Fibroblast of mammary gland (primary cell): ENCODE data around the gene SUPT3H.

ENCODE experiments used
- DNase-seq: peaks from one replicate; pipeline ENCODE4 v3.0.0-alpha.2; 2010; ENCODE audit warnings: low read depth
- H3K4me3 ChIP-seq: 2 replicates; pipeline ENCODE4 v1.5.1; 2011; ENCODE audit warnings: low read depth, mild to moderate bottlenecking, low read length, moderate library complexity; ENCODE audit not compliant: control insufficient read depth
- TF ChIP-seq, protein P1 (sequence below): conservative IDR thresholded peaks from 2 replicates; pipeline ENCODE4 v1.5.1; 2011; ENCODE audit warnings: low read depth, low read length, inconsistent platforms; ENCODE audit not compliant: control insufficient read depth, insufficient read depth

SUPT3H gene

DNA sequence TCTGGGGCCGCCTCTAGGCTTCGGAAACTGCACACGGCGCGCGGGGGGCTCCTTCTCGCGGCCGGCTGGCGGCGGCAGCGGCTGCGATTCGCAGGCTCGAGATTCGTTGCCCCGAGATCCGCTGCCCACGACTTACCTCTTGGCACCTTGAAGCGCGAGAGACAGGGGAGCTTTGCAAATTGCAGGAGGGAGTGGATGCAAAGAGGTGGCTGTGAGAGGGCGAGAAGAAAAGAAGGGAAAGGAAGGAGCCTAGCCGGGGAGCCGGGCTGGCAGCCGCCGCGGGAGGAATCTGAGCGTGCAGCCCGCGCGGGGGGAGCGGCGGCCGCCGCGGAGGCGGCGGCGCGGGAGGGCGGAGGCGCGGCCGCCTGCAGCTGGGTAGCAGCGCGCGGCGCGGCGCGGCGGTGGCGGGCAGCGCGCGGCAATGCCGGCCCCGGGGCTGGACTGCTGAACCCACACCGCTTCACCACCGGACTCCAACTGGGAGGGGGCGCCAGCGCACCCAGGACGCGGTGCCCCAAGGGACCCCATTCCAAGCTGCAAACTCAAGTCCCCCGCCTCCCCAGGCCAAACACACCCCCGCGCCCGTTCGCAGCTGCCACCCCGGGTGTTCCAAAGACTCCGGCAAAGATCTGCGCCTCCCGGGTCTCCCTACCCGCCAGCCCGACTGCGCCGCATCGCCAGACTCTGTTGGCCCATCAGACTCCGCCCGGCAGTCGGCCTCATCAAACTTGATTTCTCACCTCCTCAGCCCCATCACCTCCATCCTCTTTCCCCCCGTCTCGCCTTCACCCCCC lies 44.2 kb upstream of the SUPT3H start:
- TF ChIP-seq, protein P1, sequence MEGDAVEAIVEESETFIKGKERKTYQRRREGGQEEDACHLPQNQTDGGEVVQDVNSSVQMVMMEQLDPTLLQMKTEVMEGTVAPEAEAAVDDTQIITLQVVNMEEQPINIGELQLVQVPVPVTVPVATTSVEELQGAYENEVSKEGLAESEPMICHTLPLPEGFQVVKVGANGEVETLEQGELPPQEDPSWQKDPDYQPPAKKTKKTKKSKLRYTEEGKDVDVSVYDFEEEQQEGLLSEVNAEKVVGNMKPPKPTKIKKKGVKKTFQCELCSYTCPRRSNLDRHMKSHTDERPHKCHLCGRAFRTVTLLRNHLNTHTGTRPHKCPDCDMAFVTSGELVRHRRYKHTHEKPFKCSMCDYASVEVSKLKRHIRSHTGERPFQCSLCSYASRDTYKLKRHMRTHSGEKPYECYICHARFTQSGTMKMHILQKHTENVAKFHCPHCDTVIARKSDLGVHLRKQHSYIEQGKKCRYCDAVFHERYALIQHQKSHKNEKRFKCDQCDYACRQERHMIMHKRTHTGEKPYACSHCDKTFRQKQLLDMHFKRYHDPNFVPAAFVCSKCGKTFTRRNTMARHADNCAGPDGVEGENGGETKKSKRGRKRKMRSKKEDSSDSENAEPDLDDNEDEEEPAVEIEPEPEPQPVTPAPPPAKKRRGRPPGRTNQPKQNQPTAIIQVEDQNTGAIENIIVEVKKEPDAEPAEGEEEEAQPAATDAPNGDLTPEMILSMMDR, result no peak
- peak; percentile 89 for DNase-seq
- H3K4me3 ChIP-seq, result peak overlapping the region; percentile 94

DNA sequence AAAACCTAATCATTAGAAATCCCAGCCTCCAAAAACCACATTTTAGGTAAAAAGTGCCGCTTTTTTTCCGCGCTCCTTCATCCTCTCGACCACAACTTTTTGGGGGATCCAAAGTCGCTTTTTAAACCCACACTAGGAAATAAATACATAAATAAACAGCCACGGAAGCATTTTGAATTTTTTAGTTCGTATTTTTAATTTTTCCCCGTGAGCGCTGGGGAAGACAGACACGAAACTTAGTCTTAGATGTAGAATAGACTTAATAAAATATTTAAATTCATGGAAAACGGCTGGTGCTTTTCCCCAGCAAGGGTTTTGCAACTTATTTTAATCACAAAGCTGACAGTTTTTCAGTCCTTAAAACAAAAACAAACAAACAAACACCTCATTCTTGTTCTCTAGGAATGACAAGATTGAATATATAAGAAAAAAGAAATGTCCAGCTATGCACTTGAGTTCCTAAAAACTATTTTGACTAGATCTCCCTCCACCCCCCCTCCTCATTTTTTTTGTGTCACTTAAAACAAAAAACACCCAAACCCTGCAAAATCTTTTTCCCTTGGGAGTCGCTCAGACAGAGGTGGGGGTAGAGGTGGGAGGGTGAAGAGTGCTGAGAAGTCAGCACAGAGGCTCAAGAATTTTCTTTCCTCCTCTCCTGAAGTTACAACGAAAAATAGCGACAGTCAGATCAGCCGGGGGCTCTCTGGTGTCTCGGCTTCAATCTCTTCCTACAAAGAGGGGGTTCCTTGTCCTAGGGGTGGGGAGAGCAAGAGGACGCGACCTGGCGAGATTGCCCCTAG lies 43.4 kb upstream of the SUPT3H start:
- TF ChIP-seq, protein P1, result no peak
- peak overlapping the region; percentile 82 for H3K4me3 ChIP-seq
- no peak for DNase-seq

GRCh38 chr6:45420083-45420908 lies 42.6 kb upstream of the SUPT3H start:
- peak; percentile 91 for DNase-seq
- TF ChIP-seq, protein P1, result no peak

DNA sequence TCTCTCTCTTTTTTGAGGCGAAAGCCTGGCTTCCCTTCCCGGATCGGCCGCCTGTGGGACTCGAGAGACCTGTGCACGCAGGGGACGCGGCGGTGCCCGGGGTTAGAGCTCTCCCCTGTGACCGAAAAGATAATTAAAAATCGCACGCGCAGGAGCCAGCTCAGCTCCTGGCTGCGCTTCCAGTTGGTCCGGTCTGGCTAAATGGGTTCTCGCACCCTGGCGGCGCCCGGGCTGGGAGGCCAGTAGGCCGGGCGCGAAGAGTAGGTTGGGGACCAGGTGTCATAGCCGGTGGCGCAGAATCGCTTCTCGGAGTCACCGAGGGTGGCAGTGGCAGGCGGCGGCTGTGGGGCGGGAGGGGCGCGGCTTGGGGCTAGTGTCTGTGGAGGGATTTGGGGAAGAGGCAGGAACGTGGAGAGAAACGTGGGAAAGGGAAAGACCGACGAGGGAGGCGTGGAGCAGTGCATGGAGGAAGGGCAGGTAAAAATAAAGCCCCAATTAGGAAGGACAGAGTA lies 41.9 kb upstream of the SUPT3H start:
- DNase-seq, result peak; percentile 52
- TF ChIP-seq, protein P1, result no peak

More at GRCh38 chr6:45420083-45420908, 42.6 kb upstream of the SUPT3H start:
- H3K4me3 ChIP-seq, result peak overlapping the region; percentile 82

DNA sequence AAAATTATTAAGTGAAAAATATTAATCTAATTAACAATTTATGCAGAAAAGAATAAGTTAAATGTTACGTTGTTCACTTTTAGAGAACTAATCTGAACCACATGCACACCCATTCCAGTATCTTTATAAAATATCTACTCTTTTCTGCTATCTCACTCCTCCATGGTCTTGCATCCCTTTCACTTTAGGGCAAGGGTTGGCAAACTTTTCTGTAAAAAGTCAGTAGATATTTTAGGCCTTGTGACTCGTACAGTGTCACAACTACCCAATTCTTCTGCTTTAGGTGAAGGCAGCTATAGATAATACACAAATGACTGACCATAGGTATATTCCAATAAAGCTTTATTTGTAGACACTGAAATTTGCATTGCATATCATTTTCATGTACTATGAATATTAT lies 39.7 kb upstream of the SUPT3H start:
- TF ChIP-seq, protein P1, result no peak
- H3K4me3 ChIP-seq, result no peak overlapping the region
- peak; percentile 48 for DNase-seq

More for the DNA sequence above, 41.9 kb upstream of the SUPT3H start:
- peak overlapping the region; percentile 82 for H3K4me3 ChIP-seq

DNA sequence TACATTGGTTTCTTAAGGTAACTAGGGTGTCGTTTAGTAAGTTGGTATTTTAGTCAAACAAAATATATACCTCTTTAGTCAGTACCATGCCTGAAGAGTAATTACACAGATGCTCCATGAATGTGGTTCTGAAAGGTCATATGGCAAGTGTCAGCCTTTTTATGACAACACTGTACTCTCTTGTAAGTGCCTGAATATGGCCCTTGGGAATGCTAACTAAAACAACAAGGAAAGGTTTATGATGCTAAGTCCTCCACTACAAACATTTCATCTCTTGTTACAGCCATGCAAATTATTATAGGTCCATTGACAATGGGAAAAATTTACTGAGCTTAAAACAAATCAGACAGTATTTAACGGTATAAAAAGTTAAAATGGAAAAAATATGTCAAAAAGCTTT lies 39.0 kb upstream of the SUPT3H start:
- TF ChIP-seq, protein P1, result no peak

More for the DNA sequence above, 39.0 kb upstream of the SUPT3H start:
- no peak overlapping the region for H3K4me3 ChIP-seq
- DNase-seq, result peak; percentile 64
